T follicular helper cell (primary cell): ENCODE measurements around the gene MTOR.
"Not testable (repeated sequence)": the region's sequence is repeated elsewhere in the genome, so short reads cannot be mapped to it uniquely, and the experiment has no call there.

ENCODE experiments used
- DNase-seq: peaks from one replicate; pipeline ENCODE4 v3.0.0-alpha.2; 2020; ENCODE audit warnings: low read depth

The MTOR gene

GRCh38 chr1:11107599-11107998, 154.8 kb downstream of the MTOR start:
- DNase-seq = no peak

GRCh38 chr1:11105586-11105985, 156.8 kb downstream of the MTOR start:
- DNase-seq = no peak

GRCh38 chr1:11101347-11101746, 161.0 kb downstream of the MTOR start:
- DNase-seq = no peak

- not testable (repeated sequence) for DNase-seq
These were observed 161.5 kb downstream of the MTOR start for GRCh38 chr1:11100806-11101205.

- no peak for DNase-seq
These were observed 162.2 kb downstream of the MTOR start for GRCh38 chr1:11100149-11100493.

- DNase-seq = peak; percentile 94
These were observed 162.8 kb downstream of the MTOR start, which contains the start of gene EXOSC10 for GRCh38 chr1:11099310-11100148. Gene EXOSC10, minus strand, starts transcription at chr1:11099869. Its CDS starts 38 bp downstream, at chr1:11099831.

- no peak for DNase-seq
These were observed 163.4 kb downstream of the MTOR start for GRCh38 chr1:11098931-11099309.

- not testable (repeated sequence) for DNase-seq
These were observed 178.6 kb downstream of the MTOR start for GRCh38 chr1:11083784-11084183.

- no peak for DNase-seq
These were observed 181.4 kb downstream of the MTOR start for GRCh38 chr1:11080931-11081330.

GRCh38 chr1:11078631-11079030, 183.7 kb downstream of the MTOR start:
- no peak for DNase-seq

- not testable (repeated sequence) for DNase-seq
These were observed 189.0 kb downstream of the MTOR start for GRCh38 chr1:11073398-11073797.

- DNase-seq = no peak
These were observed 190.0 kb downstream of the MTOR start for GRCh38 chr1:11072216-11072917.

GRCh38 chr1:11071463-11072215, 190.7 kb downstream of the MTOR start:
- no peak for DNase-seq

- DNase-seq = no peak
These were observed 191.5 kb downstream of the MTOR start for GRCh38 chr1:11070876-11071275.

- no peak for DNase-seq
These were observed 193.5 kb downstream of the MTOR start for GRCh38 chr1:11068600-11069473.

GRCh38 chr1:11067716-11068599, 194.4 kb downstream of the MTOR start:
- no peak for DNase-seq

- DNase-seq = no peak
These were observed 196.6 kb downstream of the MTOR start for GRCh38 chr1:11065796-11066195.

- DNase-seq = no peak
These were observed 197.4 kb downstream of the MTOR start for GRCh38 chr1:11064942-11065341.

- DNase-seq = not testable (repeated sequence)
These were observed 198.3 kb downstream of the MTOR start for GRCh38 chr1:11063937-11064537.

- DNase-seq = no peak
These were observed 199.4 kb downstream of the MTOR start for GRCh38 chr1:11062965-11063401.
